ENCODE results near the gene ARHGAP45.

DNA sequence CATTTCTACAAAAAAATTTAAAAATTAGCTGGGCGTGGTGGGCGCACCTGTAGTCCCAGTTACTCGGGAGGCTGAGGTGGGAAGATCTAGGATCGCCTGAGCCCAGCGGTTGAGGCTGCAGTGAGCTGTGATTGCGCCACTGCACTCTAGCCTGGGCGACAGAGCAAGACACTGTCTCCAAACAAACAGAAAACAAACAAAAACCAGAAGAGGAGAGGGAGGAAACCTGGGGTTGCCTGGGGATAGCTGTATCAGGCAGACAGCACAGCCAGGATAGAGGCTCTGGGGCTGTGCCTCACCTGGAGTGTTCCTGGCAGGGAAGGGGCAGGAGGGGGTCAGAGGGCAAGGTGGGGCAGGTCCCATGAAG, 30.8 kb downstream of the ARHGAP45 start:
- no peak for TF ChIP-seq HNRNPH1 (optimal IDR thresholded peaks at IDR 0.05; ENCODE audit: low read depth, low read length)
- no peak for TF ChIP-seq GABPB1 (CRISPR knock-in tag; IDR thresholded peaks at IDR 0.05)
- TF ChIP-seq, protein P1, sequence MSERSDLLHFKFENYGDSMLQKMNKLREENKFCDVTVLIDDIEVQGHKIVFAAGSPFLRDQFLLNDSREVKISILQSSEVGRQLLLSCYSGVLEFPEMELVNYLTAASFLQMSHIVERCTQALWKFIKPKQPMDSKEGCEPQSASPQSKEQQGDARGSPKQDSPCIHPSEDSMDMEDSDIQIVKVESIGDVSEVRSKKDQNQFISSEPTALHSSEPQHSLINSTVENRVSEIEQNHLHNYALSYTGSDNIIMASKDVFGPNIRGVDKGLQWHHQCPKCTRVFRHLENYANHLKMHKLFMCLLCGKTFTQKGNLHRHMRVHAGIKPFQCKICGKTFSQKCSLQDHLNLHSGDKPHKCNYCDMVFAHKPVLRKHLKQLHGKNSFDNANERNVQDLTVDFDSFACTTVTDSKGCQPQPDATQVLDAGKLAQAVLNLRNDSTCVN (CRISPR knock-in tag; IDR thresholded peaks at IDR 0.05): no peak
- no peak for TF ChIP-seq SRSF3 (IDR thresholded peaks at IDR 0.05; ENCODE audit: insufficient read depth, low read length)
- no peak for TF ChIP-seq ZBTB40 (IDR thresholded peaks at IDR 0.05)
- TF ChIP-seq ZBTB40 (CRISPR knock-in tag; IDR thresholded peaks at IDR 0.05): no peak
- TF ChIP-seq CTCF (IDR thresholded peaks at IDR 0.05 in 2 of 3, conservative IDR thresholded peaks at IDR 0.05 in 1 of 3; ENCODE audit: insufficient read depth in 2 of 3, low read depth in 1 of 3, low read length in 3 of 3): no peak
- TF ChIP-seq MIER1 (IDR thresholded peaks at IDR 0.05; ENCODE audit: low read depth): no peak
- no peak for TF ChIP-seq NFXL1 (CRISPR knock-in tag; IDR thresholded peaks at IDR 0.05)
- no peak for TF ChIP-seq FOSL1 (tag; conservative IDR thresholded peaks at IDR 0.05)
